ENCODE measurements around the gene OSBPL10.

Gene OSBPL10

DNA sequence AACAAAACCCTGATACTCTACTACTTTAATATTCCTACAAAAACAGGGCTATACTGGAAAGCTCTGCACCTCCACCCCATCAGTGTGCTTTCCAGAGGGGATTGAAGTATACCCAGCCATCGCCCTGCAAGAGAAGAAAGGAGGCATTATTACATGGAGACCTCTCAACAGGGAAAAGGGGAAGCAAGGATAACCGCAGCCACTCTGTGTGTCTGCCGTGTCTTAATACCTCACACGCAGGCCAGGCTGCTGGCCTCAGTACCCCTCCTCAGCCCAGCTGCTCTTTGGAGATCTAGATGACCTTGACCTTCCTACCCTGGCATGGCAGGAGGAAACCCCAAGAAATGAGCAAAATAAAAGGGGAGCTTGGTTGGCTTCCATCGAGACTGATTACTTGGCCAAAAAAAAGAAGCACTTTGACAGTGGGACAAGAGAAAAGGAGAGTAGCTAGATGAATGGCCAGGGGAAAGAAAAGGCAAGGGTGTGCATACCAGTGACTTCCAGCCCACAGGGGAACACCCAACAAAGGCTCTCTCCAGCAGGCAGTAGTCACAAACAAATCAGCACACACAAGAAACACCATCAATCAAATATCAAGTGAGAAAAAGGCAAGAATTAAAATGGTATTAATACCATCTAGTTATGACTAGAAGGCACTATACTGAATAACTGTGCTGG is 318.9 kb downstream of the OSBPL10 start:
- DNase-seq (ENCODE audit: low spot score) = no peak

DNA sequence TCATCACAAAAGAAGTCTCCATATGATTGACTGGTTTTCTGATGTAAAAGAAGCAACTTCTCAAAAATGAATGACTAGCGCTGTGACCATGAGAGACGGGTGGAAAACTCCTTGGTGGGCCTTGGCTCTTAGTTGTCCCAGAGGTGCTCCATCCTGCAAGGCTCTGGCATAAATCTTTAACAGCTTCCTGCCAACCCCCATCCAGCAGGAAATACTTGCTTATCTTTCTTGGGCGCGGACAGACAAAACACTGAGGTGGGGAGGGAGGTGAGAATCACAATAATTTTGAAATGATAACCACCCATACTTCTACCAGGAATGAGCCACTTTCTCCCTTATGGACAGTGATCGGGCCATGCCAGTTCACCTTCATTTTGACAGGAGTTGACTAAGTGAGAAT is 319.8 kb downstream of the OSBPL10 start:
- DNase-seq (ENCODE audit: low spot score) = no peak

DNA sequence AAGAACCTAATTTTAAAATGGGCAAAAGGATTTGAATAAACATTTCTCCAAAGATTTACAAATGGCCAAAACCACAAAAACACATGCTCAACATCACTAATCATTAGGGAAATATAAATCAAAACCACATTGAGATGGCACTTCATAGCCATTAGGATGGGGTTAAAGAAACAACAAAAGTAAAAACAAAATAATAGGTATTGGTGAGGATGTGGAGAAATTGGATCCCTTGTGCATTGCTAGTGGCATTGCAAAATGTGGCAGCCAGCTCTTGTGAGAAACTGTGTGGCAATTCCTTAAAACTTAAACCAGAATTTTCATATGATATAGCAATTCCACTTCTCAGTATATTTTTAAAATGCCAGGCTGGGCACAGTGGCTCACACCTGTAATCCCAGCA is 321.8 kb downstream of the OSBPL10 start:
- DNase-seq (ENCODE audit: low spot score) = no peak

DNA sequence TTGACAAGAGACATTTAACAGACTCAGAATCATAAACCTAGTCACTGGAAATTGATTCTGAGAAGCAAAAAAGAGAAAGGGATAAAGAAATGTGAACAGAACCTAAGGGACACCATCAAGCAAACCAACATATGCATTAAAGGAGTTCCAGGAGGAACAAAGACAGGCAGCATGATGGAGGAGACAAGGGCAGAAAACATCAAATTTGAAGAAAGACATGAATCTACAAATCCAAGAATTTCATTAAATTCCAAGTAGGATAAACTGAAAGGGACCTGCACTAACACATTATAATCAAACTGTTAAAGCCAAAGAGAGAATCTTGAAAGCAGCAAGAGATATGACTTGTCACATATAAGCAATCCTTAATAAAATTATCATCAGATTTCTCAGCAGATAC is 326.1 kb downstream of the OSBPL10 start:
- DNase-seq (ENCODE audit: low spot score) = no peak

DNA sequence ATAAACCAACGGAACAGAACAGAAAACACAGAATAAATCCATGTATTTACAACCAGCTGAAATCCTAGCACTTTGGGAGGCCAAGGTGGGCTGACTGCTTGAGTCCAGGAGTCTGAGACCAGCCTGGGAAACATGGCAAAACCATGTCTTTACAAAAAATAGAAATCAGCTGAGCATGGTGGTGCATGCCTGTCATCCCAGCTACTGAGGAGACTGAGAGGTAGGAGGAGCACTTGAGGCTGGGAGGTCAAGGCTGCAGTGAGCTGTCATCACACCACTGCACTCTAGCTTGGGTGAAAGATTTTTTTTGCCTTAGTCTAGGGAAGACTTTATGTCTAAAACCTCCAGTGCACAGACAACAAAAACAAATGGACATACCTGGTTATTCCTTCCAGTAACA is 327.6 kb downstream of the OSBPL10 start:
- DNase-seq (ENCODE audit: low spot score) = no peak

DNA sequence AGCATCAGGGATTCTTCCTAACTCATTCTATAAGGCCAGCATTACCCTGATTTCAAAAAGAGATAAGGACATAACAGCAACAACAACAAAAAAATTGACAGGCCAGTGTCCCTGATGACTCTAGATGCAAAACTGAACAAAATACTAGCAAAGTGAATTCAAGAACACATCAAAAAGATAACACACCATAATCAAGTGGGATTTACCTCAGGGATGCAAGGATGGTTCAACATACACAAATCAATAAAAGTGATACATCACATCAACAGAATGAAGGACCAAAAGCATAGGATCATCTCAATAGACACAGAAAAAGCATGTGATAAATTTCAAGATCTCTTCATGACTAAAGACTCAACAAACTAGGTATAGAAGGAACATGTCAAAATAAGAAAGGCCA is 328.8 kb downstream of the OSBPL10 start:
- DNase-seq (ENCODE audit: low spot score) = no peak

DNA sequence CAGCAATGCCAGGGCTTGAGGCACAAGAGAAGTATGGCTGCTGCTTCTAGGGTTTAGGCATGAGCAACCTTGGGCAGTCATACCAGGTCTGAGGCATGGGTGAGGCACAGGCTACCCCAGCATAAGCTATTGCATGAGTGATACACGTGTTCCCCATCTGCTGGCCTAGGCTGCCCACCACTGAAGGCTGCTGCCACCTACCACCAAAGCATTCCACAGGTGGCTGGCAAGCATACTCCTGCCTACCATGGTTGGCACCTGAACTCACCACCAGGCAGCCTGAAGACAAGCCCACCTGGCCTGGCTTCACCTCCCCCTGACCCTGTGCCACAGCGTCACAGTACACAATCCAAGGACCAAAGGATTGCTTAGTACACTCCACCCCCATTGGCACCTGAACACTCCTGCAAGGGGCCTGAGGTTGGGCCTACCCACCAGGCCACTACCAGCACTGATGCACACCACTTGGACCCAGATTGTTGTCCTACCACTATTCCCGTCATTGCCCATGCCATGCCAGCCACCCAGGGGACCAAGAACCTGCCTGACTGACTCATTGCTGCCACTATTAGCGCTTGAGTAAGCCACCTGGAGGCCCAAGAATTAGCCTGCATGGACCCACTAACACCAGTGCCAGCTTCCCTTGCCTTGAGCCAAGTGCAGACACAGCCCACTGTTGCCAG is 332.6 kb downstream of the OSBPL10 start:
- DNase-seq (ENCODE audit: low spot score) = no peak

DNA sequence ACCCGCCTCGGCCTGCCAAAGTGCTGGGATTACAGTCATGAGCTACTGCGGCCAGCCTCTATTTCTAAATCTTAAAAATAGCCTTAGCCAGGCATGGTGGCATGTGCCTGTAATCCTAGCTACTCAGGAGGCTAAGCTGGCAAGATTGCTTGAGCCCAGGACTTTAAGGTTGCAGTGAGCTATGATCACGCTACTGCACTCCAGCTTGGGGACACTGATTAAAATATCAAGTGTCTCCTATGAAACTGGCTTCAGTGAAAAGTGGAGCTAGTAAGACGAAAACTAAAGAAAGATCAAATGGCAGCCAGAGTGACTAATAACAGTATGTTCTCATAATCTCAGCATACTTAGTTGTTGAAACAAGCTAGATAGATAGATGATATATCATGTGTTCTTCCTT is 335.8 kb downstream of the OSBPL10 start:
- DNase-seq (ENCODE audit: low spot score) = no peak

DNA sequence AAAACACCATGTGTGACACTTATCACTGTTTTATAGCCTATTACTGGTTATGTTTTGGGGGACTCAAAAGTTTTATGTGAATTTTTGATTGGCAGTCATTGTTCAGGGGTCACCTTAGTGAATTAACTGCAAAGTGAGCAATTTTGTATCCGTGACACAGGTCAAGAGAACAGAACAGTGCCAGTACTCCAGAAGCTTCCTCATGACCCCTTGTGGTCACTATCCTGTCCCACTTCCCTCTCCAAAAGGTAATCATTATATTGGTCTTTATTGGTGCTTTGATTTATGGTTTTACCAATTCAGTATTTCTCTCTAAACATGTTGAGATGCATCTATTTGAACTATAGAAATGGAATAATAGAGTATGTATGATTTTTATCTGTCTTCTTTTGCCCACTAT is 341.2 kb downstream of the OSBPL10 start:
- DNase-seq (ENCODE audit: low spot score) = no peak

DNA sequence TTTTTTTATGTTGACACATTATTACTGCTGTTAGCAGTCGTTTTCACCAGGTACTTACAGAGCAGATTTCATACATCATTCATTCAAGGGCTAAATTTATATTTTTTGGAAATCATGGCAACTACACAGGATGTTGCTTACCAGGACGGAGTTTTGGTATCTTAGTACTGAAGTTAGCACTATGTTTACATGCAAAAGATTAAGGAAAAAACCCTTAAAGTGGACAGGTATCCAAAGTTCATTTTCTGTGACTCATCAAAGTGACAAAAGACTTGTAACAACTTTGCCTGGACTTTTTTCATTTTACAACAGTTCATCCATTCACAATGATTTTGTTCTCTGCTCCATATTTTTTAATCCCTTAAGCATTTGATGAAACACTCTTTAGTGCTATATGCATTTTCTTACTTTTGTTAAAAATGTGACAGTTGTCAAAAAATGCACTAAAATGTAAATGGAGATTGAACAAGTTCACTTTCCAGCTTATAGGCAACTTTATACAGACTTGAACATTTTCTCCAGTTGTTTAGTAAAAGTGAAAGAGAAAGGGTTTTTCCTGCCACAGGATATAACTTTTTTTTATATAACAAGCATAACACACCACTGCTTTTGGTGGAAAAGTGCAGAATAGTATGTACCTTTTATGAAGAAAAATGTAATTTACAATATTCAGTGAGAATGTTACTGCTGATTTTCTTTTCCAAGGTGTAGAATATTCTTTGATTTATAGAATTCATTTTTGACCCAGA is 344.2 kb downstream of the OSBPL10 start:
- no peak for DNase-seq (ENCODE audit: low spot score)

DNA sequence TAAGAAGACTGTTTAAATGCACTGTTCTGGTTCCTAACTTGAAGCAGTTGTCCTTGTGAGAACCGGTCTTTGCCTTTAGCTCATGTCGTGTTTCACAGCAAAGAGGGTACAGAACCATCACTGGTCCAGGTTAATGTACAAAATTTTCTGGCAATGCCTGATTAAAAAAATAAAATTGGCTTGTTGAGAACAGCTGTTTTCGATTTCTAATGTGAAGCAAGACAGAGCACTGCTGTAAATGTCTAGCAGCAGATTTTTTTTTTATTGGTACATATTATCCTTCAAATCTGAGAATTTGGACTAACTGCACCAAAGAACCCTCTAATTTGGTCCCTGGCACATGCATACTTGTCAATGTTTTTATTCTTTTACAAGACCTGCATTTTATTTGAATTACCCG is 345.0 kb downstream of the OSBPL10 start:
- DNase-seq (ENCODE audit: low spot score) = no peak

DNA sequence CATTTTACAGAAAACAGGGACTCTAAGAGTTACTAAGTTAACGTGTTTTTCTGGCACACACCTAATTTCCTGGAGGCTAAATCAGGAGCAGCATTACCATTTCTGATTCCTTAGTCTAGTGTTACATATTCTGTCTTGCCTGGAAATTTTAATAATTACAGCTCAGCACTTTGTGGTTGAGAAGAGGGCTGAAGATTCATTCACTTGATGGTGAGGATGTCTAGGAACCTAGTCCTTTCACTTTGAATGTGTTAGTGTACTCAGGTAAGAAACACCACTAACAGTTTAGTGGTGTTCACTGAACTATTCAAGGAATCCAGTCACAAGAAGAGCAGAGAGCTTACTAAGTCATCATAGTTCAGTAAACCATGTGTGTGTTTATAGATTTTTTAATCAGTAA is 345.5 kb downstream of the OSBPL10 start:
- DNase-seq (ENCODE audit: low spot score) = no peak

DNA sequence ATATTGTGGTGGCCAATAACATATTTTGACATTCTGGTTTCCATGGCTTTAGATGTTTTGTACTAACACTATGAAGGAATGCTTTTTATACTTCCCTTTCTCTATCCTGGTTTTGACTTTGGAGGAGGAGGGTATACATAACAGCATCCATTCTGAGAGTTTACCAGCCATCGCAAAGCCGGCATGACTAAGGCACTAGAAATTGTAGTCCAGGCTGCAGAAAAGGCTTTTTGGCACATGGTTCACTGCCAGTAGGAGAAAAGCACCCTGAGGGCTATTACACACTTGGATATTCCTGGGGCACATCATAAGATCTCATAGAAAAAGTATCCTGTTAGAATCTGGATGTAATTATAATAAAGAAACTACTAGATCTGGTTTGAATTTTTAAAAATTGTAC is 346.6 kb downstream of the OSBPL10 start:
- DNase-seq (ENCODE audit: low spot score) = no peak

DNA sequence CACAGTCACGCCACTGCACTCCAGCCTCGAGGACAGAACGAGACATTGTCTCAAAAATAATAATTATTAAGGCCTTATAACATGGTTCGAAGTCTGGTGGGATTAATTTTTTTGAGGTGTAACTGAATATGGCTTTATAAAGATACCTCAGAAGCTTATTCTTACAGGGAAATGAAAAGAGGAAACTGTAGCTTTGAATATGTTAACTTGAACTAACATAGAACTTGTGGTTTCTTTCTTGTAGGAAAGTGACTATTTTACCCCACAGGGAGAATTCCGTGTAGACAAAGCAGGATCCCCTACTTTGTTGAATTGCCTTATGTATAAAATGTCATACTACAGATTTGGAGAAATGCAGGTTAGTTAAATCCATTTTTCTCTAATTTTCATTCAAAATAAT is 352.0 kb downstream of the OSBPL10 start:
- DNase-seq (ENCODE audit: low spot score) = no peak

DNA sequence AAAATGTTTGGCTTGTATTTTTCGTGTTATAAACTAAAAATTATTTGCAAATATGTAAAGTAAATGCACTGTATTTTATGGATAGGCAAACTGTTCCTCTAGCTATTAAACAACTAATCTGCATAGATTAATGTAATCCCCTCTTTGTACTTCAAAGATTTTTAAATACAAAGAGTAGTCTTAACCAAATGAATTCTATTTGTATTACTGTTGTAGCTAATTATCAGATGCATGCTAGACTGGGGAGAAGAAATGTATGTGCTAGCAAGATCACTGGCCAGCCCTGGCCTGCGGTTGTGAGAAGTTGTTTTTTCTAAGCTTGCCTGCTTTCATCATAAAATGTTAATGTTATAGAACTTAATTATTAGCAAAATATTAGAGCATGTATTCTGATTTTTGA is 355.7 kb downstream of the OSBPL10 start:
- DNase-seq (ENCODE audit: low spot score) = no peak

DNA sequence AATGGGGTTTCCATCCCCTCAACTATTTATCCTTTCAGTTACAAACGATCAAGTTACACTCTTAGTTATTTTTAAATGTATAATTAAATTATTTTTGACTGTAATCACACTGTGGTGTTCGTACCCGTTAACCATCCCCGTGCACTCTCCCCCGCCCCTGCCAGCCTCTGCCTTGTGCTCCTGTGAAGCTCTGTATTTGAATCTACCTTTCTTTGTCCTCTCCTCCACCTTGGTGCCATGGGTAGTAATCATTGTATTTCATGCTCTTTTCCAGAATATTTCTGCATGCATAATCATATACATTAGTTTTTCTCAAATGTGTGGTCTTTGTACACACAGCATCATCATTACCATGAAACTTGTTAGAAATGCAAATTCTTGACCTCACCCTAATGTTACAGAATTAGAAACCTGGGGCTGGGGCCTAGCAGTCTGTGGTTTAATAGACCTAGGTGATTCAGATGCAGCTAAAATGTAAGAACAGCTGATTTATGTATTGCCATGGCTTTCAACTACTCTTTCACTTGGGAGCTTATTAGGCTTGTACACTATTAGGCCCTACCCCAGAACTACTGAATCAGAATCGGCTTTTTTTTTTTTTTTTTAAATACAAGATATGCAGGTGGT is 356.9 kb downstream of the OSBPL10 start:
- DNase-seq (ENCODE audit: low spot score) = no peak

DNA sequence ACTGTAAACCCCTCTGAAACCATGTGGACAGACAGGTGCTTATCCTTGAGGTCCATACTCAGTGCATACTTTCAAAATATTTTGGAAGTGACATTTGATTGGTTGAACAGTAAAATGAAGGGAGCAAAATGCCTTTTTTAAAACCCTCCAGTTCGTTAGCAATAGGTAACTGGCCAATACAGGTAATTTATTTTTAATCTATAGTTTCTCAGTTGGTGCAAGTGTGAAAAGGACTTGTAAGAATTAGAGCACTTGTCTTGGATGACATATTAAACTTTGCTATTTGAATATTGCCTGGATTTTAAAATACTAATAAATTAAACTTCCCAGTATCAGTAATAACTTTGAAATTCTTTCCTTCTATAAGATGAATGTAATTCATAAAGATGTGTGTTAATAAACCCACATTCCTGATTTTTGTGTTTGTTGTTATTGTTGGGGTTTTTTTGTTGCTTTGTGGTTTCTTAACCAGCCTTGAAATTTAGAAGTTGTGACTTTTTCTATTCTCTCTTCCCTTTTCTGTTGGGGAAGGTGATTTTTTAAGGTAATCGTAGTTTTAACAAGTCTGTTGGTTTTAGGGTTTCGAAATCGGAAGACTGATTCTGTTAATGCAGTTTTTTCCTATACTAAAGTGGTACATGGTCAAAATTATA is 358.3 kb downstream of the OSBPL10 start:
- DNase-seq (ENCODE audit: low spot score) = no peak

DNA sequence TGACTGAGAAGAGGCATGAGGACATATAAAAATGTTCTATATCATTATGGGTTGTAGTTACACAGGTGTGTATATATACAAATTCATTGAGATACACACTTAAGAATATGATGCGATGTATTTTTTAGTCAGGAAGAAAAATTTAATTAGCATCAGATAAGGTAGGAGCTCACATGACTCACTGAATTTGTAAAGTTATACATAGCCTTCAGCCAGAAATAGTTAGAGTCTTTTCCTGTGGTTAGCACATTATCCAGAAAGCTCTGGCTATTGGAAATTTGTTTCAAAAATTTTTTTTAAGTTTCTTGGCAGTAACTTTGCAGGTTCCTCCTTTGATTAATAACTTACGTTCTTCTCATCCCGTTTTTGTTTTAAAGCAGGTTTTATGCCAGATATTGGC is 359.7 kb downstream of the OSBPL10 start:
- DNase-seq (ENCODE audit: low spot score) = no peak

DNA sequence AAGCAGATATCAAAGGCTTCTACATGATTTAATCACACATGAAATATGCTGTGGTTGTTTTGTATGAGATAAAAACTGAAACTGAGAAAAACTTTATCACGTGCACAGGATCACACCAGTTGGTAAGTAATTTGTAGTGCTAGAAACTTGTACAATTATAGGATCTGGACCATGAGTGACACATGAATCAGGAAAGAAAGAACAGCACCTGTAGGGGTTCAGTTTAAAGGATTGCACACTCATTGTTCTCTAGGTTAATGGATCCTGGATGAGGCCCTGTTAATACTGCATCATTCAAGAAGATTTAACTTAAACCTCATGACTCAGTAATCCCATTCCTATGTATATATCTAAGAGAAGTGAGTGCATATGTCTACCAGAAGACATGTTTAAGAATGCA is 360.4 kb downstream of the OSBPL10 start:
- no peak for DNase-seq (ENCODE audit: low spot score)

DNA sequence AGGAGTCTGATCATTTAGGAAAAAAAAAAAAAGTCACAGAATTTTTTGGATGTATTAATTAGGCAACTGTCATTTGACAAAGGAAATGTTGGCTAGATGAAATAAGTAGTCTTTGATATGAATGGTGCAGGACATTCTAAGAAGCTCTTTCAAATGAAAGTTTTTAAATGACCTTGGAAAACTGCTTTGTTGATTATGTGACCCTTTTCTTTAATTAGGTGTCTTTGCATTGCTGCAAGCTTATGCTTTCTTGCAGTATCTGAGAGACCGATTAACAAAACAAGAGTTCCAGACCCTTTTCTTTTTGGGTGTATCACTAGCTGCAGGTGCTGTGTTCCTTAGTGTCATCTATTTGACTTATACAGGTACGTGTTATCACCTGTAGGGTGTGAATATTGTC is 364.4 kb downstream of the OSBPL10 start:
- no peak for DNase-seq (ENCODE audit: low spot score)

DNA sequence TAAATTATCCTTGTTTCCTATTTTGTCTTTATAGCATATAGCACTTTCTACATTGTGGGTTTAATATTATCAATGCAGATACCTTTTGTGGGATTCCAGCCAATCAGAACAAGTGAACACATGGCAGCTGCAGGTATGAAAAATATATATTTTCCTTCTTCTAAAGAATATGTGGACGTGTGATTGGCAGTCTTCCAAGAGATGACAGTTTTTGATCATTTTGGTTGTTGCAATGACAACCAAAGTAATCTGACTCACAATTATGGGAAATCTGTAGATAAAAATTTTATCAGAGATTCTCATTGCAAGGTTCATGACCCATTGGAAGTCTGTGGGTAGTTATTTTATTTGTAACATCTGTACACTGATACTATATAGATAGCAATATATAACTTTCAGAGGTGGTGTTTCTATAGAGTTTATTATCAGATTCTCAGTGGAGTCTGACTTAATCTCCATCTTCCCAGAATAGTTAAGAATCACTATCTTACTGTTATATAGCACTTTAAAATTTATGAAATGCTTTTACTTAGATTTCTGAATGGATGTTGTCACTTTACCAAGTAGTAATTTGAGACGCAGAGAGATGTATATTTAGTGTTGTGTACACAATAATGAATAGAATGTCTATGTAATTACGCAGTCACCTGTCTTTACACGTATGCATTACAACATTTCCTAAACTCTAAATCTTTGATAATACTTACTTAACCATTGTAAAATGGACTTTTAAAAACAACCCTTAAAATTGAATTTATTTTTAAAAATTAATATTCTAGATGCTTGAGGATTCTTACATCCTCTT is 365.8 kb downstream of the OSBPL10 start:
- DNase-seq (ENCODE audit: low spot score) = no peak
